BLaER1 treated with 17β-estradiol and CSF1 and Interleukin-3, amounts not matched to agents 10 nM and 100 nM (cell line): ENCODE data around the gene TSPAN17.

ENCODE experiments used
- H3K27ac ChIP-seq, 11 experiments: shearing (Covaris generic); formaldehyde crosslinking; 2 replicates each; pipeline ENCODE4 v1.8.1; 2022
- H3K27me3 ChIP-seq, 11 experiments: shearing (Covaris generic); formaldehyde crosslinking; 2 replicates each; pipeline ENCODE4 v1.8.1; 2022
- H3K36me3 ChIP-seq, 11 experiments: shearing (Covaris generic); formaldehyde crosslinking; 2 replicates each; pipeline ENCODE4 v1.8.1; 2022
- H3K4me1 ChIP-seq, 10 experiments: shearing (Covaris generic); formaldehyde crosslinking; 2 replicates each; pipeline ENCODE4 v1.8.1; 2022
- H3K4me2 ChIP-seq, 11 experiments: shearing (Covaris generic); formaldehyde crosslinking; 2 replicates each; pipeline ENCODE4 v1.8.1; 2022
- H3K4me3 ChIP-seq, 10 experiments: shearing (Covaris generic); formaldehyde crosslinking; 2 replicates each; pipeline ENCODE4 v1.8.1; 2022
- H3K9ac ChIP-seq, 11 experiments: shearing (Covaris generic); formaldehyde crosslinking; 2 replicates each; pipeline ENCODE4 v1.8.1; 2022
- H3K9me3 ChIP-seq, 11 experiments: shearing (Covaris generic); formaldehyde crosslinking; replicated peaks in 1 of 11; 2 replicates each; pipeline ENCODE4 v1.8.1; 2022
- H4K20me1 ChIP-seq, 11 experiments: shearing (Covaris generic); formaldehyde crosslinking; 2 replicates each; pipeline ENCODE4 v1.8.1; 2022
- Cebpa-rat ChIP-seq, 11 experiments: shearing (Covaris generic); IDR thresholded peaks; 2 replicates each; pipeline ENCODE4 v1.8.1; 2022

TSPAN17 gene

DNA sequence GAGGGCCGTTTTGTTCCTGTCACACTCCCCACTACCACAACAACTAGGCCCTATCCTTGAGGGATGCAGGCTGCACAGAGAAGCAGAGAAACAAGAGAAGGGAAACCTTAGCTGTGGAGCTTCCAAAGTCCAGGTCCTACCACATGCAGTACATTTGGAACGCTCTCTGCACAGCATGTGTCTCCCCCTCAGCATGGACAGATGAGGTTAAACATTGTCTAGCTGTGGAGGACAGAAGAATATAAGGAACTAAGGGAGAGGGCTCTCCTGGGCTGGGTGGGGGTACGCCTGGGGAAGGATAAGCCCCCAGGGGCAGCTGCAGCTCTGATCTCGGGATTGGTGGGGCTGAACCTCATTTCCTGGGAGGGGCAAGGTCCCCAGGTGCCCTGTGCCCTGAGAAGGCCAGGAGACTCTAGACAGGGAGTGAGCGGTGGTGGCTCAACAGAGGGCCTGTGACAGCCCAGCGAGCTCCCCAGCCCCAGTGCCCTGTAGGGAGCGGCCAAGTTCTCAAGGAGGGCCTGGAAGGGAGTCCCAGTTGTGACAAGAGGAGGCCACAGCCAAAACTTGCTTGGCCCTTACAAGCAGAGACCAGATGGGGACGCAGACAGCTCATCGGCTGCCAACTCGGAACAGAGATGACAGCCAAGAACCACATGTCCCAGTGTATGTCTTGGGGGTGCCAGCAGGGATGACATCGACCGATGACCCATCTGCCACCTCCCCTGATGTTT lies 30.1 kb downstream of the TSPAN17 start:
- no peak for TF ChIP-seq Cebpa-rat (IDR thresholded peaks at IDR 0.05)
- H3K4me3 ChIP-seq, result no peak overlapping the region
- peak overlapping the region; percentile 70 to 94 (median 83) for H3K4me2 ChIP-seq
- peak overlapping the region in 5 of 11 experiments; percentile 41 to 59 (median 54); a peak in 9 of 22 replicates for H3K27ac ChIP-seq
- H3K4me1 ChIP-seq, result peaks cover 20 to 52% (median 47%) of the 10 kb centered on the region in 10 experiments
- H3K36me3 ChIP-seq, result no peaks in the 10 kb centered on the region
- H3K27me3 ChIP-seq, result peaks cover 17 to 53% (median 31%) of the 10 kb centered on the region in 11 experiments; a peak in 20 of 22 replicates
- H3K9me3 ChIP-seq, result no peaks in the 10 kb centered on the region
- peak overlapping the region in 5 of 11 experiments; percentile 8 to 37 (median 13); a peak in 3 of 22 replicates for H3K9ac ChIP-seq
- peaks cover 0 to 41% (median 15%) of the 10 kb centered on the region in 11 experiments; a peak in 14 of 22 replicates for H4K20me1 ChIP-seq

DNA sequence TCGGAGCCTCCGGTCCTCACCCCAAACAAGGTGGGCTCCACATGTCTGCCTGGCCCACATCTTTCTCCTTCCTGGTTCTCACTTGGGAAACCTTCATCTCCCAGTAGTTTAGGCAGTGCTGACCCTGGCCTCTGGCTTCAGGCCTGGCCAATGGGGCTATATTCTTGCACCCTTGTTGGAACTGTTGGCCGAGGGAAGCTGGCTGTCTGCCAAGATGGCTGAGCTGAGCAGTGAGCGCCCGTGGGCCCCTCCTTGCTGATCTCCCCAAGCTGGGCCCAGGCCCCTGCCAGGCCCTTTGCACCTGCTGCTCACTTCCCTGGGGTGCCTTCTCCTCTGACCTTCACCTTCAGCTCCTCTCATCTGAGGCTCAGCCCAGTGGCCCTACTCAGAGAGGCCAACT lies 31.3 kb downstream of the TSPAN17 start:
- Histone ChIP-seq H3K9ac (no peak overlapping the region), H3K27ac (no peak overlapping the region), H3K27me3 (peaks cover 17 to 52% (median 31%) of the 10 kb centered on the region in 11 experiments; a peak in 20 of 22 replicates)

DNA sequence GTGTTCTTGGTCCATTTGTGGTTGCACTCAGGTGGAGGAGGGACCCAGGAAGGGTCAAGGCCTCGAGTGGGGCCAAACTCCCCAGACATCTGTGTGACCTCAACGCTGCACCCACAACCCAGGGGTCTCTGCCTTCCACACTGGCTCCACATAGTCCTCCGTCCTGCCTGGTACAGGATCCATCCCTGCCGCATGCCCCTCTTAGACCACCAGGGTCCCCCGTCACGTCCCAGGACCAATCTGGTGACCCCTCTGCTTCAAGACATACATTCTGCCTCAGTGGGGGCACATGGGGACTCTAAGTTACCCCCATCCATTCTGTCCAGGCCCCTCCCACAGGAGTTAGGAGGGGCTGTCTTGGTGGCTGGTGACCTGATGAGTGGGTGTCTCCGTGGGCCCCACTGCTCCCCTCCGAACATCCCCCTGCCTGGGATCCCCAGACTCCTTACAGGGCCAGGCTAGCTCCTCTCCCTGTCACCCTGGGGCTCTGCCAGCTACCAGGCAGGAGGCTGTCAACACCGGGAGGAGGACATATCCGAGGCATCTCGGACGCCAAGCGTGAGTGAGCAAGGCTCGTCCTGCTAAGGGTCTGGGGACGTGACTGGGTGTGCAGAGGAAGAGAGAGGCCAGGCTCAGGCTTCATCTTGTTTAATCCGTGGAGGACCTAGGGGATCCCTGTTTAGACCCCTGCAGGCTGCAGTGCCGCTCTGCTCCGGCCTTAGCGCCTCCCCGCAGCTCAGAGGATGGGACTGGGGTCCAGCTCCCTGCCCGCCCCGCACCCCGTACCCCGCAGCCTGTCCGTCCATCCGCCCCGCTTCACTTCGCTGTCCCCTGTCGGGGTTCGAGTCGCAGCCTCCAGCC lies 32.3 kb downstream of the TSPAN17 start:
- TF ChIP-seq Cebpa-rat (IDR thresholded peaks at IDR 0.05), result no peak
- H3K4me1 ChIP-seq, result peaks cover 20 to 41% (median 37%) of the 10 kb centered on the region in 10 experiments
- peaks cover 0 to 34% (median 10%) of the 10 kb centered on the region in 11 experiments; a peak in 13 of 22 replicates for H4K20me1 ChIP-seq
- H3K36me3 ChIP-seq, result no peaks in the 10 kb centered on the region
- H3K4me2 ChIP-seq, result no peak overlapping the region
- peaks cover under 1 to 8% (median 7%) of the 10 kb centered on the region in 11 experiments; a peak in 18 of 22 replicates for H3K9me3 ChIP-seq
- no peak overlapping the region for H3K9ac ChIP-seq
- H3K27ac ChIP-seq, result no peak overlapping the region
- no peak overlapping the region for H3K4me3 ChIP-seq
- H3K27me3 ChIP-seq, result peaks cover 17 to 46% (median 30%) of the 10 kb centered on the region in 11 experiments; a peak in 20 of 22 replicates

More for the DNA sequence above, 31.3 kb downstream of the TSPAN17 start:
- Histone ChIP-seq H3K36me3 (no peaks in the 10 kb centered on the region), H3K9me3 (no peaks in the 10 kb centered on the region), H4K20me1 (peaks cover 0 to 42% (median 15%) of the 10 kb centered on the region in 11 experiments; a peak in 14 of 22 replicates), H3K4me2 (peak overlapping the region in 7 of 11 experiments; percentile 74 to 94 (median 84); a peak in 8 of 22 replicates), H3K4me3 (no peak overlapping the region), H3K4me1 (peaks cover 20 to 51% (median 46%) of the 10 kb centered on the region in 10 experiments)
- TF ChIP-seq Cebpa-rat (IDR thresholded peaks at IDR 0.05), result no peak

DNA sequence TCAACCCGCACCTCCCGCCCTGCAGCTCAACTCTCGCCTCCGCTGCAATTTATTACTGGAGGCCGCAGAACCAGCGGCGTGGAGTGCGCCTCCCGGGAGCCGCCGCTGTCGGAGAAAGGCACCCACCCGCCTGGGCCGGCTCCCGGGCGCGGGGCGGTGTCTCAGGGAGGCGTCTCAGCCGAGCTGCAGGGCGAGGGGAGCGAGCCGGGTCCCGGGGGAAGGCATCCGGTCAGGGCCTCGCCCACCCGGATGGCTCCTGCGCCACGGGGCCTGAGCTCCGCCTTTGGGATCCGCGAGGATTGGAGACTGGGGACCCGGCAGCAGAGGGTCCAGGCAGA lies 32.9 kb downstream of the TSPAN17 start:
- Histone ChIP-seq H3K27ac (no peak overlapping the region), H3K4me2 (no peak overlapping the region), H3K4me3 (no peak overlapping the region), H3K9me3 (peaks cover 7 to 14% (median 13%) of the 10 kb centered on the region in 11 experiments; a peak in 21 of 22 replicates), H3K9ac (no peak overlapping the region), H3K27me3 (peaks cover 11 to 46% (median 30%) of the 10 kb centered on the region in 11 experiments; a peak in 20 of 22 replicates), H3K4me1 (peaks cover 20 to 35% (median 31%) of the 10 kb centered on the region in 10 experiments), H3K36me3 (no peaks in the 10 kb centered on the region), H4K20me1 (peaks cover 0 to 34% (median 10%) of the 10 kb centered on the region in 11 experiments; a peak in 13 of 22 replicates)
- no peak for TF ChIP-seq Cebpa-rat (IDR thresholded peaks at IDR 0.05)

DNA sequence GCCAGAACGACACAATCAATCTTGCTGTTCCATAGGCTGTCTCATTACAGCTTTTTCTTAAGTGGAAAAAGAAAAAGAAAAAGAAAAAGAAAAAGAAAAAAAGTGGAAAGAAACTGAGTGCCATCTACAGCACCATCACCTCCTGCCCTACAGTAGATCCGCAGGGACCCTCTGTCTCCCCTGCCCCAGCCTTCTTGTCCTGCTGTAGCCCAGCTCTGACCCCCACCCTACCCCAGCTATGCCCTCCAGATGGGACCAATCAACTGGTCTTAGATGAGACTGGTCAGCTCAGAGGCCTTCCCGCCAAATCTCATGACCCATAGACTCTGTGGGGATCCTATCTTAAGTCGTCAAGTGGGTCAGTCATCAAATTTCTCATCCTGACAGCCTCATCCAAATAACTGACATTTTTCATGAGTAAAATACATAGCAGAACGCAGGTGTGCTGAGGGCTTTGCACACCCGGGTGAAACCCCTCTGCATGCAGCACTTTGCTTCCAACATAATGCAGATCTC lies 34.8 kb downstream of the TSPAN17 start:
- TF ChIP-seq Cebpa-rat (IDR thresholded peaks at IDR 0.05), result no peak
- H4K20me1 ChIP-seq, result peaks cover 0 to 29% (median under 1%) of the 10 kb centered on the region in 11 experiments; a peak in 7 of 22 replicates
- H3K4me3 ChIP-seq, result no peak overlapping the region
- H3K27me3 ChIP-seq, result peaks cover 11 to 46% (median 30%) of the 10 kb centered on the region in 11 experiments; a peak in 20 of 22 replicates
- H3K27ac ChIP-seq, result no peak overlapping the region
- H3K4me2 ChIP-seq, result no peak overlapping the region
- H3K4me1 ChIP-seq, result peaks cover 4 to 16% (median 12%) of the 10 kb centered on the region in 10 experiments; a peak in 19 of 20 replicates
- H3K9ac ChIP-seq, result no peak overlapping the region
- no peaks in the 10 kb centered on the region for H3K36me3 ChIP-seq
- peaks cover 15 to 32% (median 24%) of the 10 kb centered on the region in 11 experiments for H3K9me3 ChIP-seq

DNA sequence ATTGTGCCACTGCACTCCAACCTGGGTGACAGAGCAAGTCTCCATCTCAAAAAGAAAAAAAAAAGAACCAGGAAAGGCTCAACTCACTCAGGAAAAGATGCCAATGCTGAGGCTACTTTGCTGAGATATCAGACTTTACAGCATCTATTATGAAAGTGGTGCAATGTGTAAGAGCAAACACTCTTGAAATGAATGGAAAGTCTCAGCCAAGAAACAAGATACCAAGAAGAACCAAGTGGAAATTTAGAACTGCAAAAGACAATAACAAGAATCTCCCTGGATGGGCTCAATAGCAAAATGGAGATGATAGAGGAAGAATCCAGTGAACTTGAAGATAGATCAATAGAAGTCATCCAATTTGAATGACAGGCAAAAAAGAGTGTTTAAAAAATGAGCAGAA lies 37.7 kb downstream of the TSPAN17 start:
- H3K4me1 ChIP-seq, result no peaks in the 10 kb centered on the region

DNA sequence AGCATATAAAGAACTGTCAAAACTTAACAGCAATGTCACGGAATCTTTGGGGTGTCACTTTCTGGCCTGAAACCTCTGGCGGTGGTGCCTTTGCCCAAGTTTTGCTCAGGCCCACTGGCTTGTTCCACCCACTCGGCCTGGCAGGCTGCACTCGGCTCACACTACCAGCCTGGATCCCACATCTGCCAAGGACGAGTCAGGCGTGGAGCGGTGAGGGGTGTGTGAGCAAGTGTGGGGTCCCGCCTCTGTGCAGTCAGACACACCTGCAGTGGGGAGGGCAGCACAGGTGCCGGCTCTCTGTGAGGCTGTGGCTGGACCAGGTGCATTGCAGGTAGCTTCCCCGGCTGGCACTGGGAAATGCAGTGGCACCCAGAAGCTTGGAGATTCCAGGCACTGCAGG lies 40.0 kb downstream of the TSPAN17 start:
- Histone ChIP-seq H3K9me3 (peaks cover 29 to 49% (median 39%) of the 10 kb centered on the region in 11 experiments), H3K27ac (no peak overlapping the region), H3K4me3 (no peak overlapping the region), H3K4me2 (no peak overlapping the region), H4K20me1 (peaks cover 0 to 3% (median 0%) of the 10 kb centered on the region in 11 experiments; a peak in 2 of 22 replicates), H3K4me1 (no peaks in the 10 kb centered on the region), H3K9ac (no peak overlapping the region), H3K27me3 (peaks cover 3 to 19% (median 10%) of the 10 kb centered on the region in 11 experiments), H3K36me3 (no peaks in the 10 kb centered on the region)
- no peak for TF ChIP-seq Cebpa-rat (IDR thresholded peaks at IDR 0.05)

More for the DNA sequence above, 37.7 kb downstream of the TSPAN17 start:
- Histone ChIP-seq H3K9me3 (peaks cover 29 to 49% (median 39%) of the 10 kb centered on the region in 11 experiments), H3K9ac (no peak overlapping the region), H3K36me3 (no peaks in the 10 kb centered on the region), H3K27ac (no peak overlapping the region), H4K20me1 (peaks cover 0 to 8% (median 0%) of the 10 kb centered on the region in 11 experiments; a peak in 3 of 22 replicates), H3K4me2 (no peak overlapping the region), H3K27me3 (peaks cover 6 to 23% (median 17%) of the 10 kb centered on the region in 11 experiments; a peak in 20 of 22 replicates), H3K4me3 (no peak overlapping the region)
- no peak for TF ChIP-seq Cebpa-rat (IDR thresholded peaks at IDR 0.05)

DNA sequence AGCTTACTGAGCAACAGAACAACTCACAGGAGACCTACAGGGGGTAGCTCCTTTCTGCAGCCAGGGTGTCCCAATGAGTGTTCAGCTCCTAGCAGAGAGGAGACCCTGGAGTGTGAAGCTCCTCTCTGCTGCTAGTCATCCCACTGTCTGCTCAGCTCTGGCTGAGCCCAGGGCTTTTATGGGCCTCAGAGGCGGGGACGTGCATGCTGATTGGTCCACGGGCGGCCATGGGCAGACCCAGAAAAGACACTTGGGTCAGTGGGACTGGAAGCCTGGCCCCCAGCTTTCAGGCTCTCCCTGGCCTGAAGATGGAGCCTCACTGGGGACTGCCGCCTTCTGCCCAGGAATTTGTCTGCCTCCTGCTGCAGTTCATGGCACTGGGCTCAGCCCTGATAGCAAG lies 40.6 kb downstream of the TSPAN17 start:
- no peaks in the 10 kb centered on the region for H3K36me3 ChIP-seq
- H3K4me2 ChIP-seq, result no peak overlapping the region
- H3K4me1 ChIP-seq, result peaks cover 0 to 2% (median 0%) of the 10 kb centered on the region in 10 experiments; a peak in 2 of 20 replicates
- H4K20me1 ChIP-seq, result peaks cover 0 to 6% (median 0%) of the 10 kb centered on the region in 11 experiments; a peak in 3 of 22 replicates
- H3K9me3 ChIP-seq, result peaks cover 29 to 49% (median 39%) of the 10 kb centered on the region in 11 experiments
- no peak overlapping the region for H3K9ac ChIP-seq
- no peak overlapping the region for H3K27ac ChIP-seq
- H3K27me3 ChIP-seq, result peaks cover 9 to 26% (median 16%) of the 10 kb centered on the region in 11 experiments
- no peak overlapping the region for H3K4me3 ChIP-seq
- no peak for TF ChIP-seq Cebpa-rat (IDR thresholded peaks at IDR 0.05)
